ENCODE measurements around the gene EIF5AL1.
"Not testable (repeated sequence)": the region's sequence is repeated elsewhere in the genome, so short reads cannot be mapped to it uniquely, and the experiment has no call there.

EIF5AL1 gene

GRCh38 chr10:79511891-79512583, at the start of gene EIF5AL1:
TSS of gene EIF5AL1 (plus strand) at chr10:79512533. CDS start at chr10:79512650, 117 bp downstream.
- not testable (repeated sequence) for DNase-seq

GRCh38 chr10:79463578-79464496, 48.5 kb upstream of the EIF5AL1 start:
- no peak for DNase-seq

GRCh38 chr10:79465341-79465740, 47.0 kb upstream of the EIF5AL1 start:
- no peak for DNase-seq

GRCh38 chr10:79468015-79468560, 44.2 kb upstream of the EIF5AL1 start:
- no peak for DNase-seq

GRCh38 chr10:79468841-79469585, 43.3 kb upstream of the EIF5AL1 start:
- DNase-seq: no peak

- no peak for DNase-seq
Measured at GRCh38 chr10:79470096-79470495, 42.2 kb upstream of the EIF5AL1 start.

- DNase-seq: no peak
Measured at GRCh38 chr10:79471776-79472175, 40.6 kb upstream of the EIF5AL1 start.

GRCh38 chr10:79472449-79472848, 39.9 kb upstream of the EIF5AL1 start:
- DNase-seq: no peak

- no peak for DNase-seq
Measured at GRCh38 chr10:79472951-79473350, 39.4 kb upstream of the EIF5AL1 start.

- DNase-seq: no peak
Measured at GRCh38 chr10:79473496-79474095, 38.7 kb upstream of the EIF5AL1 start.

GRCh38 chr10:79475119-79475653, 37.1 kb upstream of the EIF5AL1 start:
- no peak for DNase-seq

- DNase-seq: no peak
Measured at GRCh38 chr10:79475877-79476276, 36.5 kb upstream of the EIF5AL1 start.

- no peak for DNase-seq
Measured at GRCh38 chr10:79476645-79477044, 35.7 kb upstream of the EIF5AL1 start.

GRCh38 chr10:79477456-79477855, 34.9 kb upstream of the EIF5AL1 start:
- no peak for DNase-seq

GRCh38 chr10:79479283-79479909, 32.9 kb upstream of the EIF5AL1 start:
- no peak for DNase-seq

GRCh38 chr10:79482304-79482703, 30.0 kb upstream of the EIF5AL1 start:
- no peak for DNase-seq

GRCh38 chr10:79482741-79483140, 29.6 kb upstream of the EIF5AL1 start:
- DNase-seq: no peak

- DNase-seq: no peak
Measured at GRCh38 chr10:79483299-79483698, 29.0 kb upstream of the EIF5AL1 start.

GRCh38 chr10:79483948-79484347, 28.4 kb upstream of the EIF5AL1 start:
- no peak for DNase-seq

GRCh38 chr10:79484476-79484875, 27.9 kb upstream of the EIF5AL1 start:
- DNase-seq: no peak

GRCh38 chr10:79487296-79488194, 24.8 kb upstream of the EIF5AL1 start:
- no peak for DNase-seq

Data from cortex of kidney (tissue), 1 donor.